ENCODE results near the gene ZNF133. TPM values are rescaled to one million over a fixed set of nuclear protein-coding genes. Genes with fewer than 3 reads are reported as not detected.

The ZNF133 gene
- total and polyA plus RNA-seq, 2 experiments from 2014 or later = 9.4 to 15.1 TPM

- TF ChIP-seq ETS1 (IDR thresholded peaks at IDR 0.05) (no peak), EZH2 (IDR thresholded peaks at IDR 0.05; ENCODE audit: low read depth, unreplicated experiment) (no peak)
Observed at GRCh38 chr20:18316166-18316565, 27.8 kb downstream of the ZNF133 start (continued).

GRCh38 chr20:18321316-18321715 is 33.0 kb downstream of the ZNF133 start:
- Mint-ChIP-seq H3K27me3 (ENCODE audit: insufficient read depth, low read depth, poor library complexity) (peaks cover 5% of the 10 kb centered on the region), H3K9me3 (peaks cover 1% of the 10 kb centered on the region; the same call in 2 of the 3 replicates), H3K4me1 (peaks cover 36% of the 10 kb centered on the region), H3K36me3 (ENCODE audit: low read depth) (peaks cover 7% of the 10 kb centered on the region), H3K4me3 (no peak overlapping the region), H3K27ac (no peak overlapping the region)
- peaks cover 31% of the 10 kb centered on the region for H3K4me1 ChIP-seq (ENCODE audit: insufficient read depth)
- no peaks in the 10 kb centered on the region for H4K20me1 ChIP-seq (replicated peaks; ENCODE audit: insufficient read depth)
- no peaks in the 10 kb centered on the region for H3K27me3 ChIP-seq (ENCODE audit: insufficient read depth)
- no peak overlapping the region for H2AFZ ChIP-seq
- H3K79me2 ChIP-seq (replicated peaks; ENCODE audit: insufficient read depth) = no peaks in the 10 kb centered on the region
- no peaks in the 10 kb centered on the region for H3F3A ChIP-seq (replicated peaks; ENCODE audit: low read depth)
- no peak overlapping the region for H3K4me2 ChIP-seq
- no peaks in the 10 kb centered on the region for H3K9me2 ChIP-seq (ENCODE audit: insufficient read depth)
- no peak overlapping the region for H3K4me3 ChIP-seq
- H3K27ac ChIP-seq (ENCODE audit: low read depth) = no peak overlapping the region
- TF ChIP-seq CTCF (conservative IDR thresholded peaks at IDR 0.05; ENCODE audit: low read depth in 2 of 2) (no peak), ETS1 (IDR thresholded peaks at IDR 0.05) (no peak), EZH2phosphoT487 (IDR thresholded peaks at IDR 0.05; ENCODE audit: unreplicated experiment) (no peak), CREB1 (CRISPR knock-in tag; IDR thresholded peaks at IDR 0.05; ENCODE audit: low read depth) (no peak), REST (IDR thresholded peaks at IDR 0.05; ENCODE audit: unreplicated experiment) (no peak), NANOG (IDR thresholded peaks at IDR 0.05; ENCODE audit: borderline replicate concordance) (no peak), STAT1 (IDR thresholded peaks at IDR 0.05; ENCODE audit: unreplicated experiment) (no peak), EZH2 (IDR thresholded peaks at IDR 0.05; ENCODE audit: low read depth, unreplicated experiment) (no peak)
- ATAC-seq (no peak), DNase-seq (ENCODE audit: low spot score) (no peak)
- no peaks in the 10 kb centered on the region for H3K36me3 ChIP-seq (ENCODE audit: insufficient read depth)

Data from GM23338 (cell line).